GM19324 (cell line): Measurements from ENCODE around the gene PCNX4.
A peak's percentile ranks its signal among the peaks of the same experiment; 100 is the strongest.

Experiments used
- ATAC-seq: cut with Tn5 transposase; IDR thresholded peaks from one replicate; pipeline ENCODE4 v1.9.1; 2021; ENCODE audit warnings: mild to moderate bottlenecking, moderate library complexity; ENCODE audit not compliant: unreplicated experiment, low FRiP score

The PCNX4 gene

GRCh38 chr14:60204104-60204842 is 112.5 kb downstream of the PCNX4 start:
- peak; percentile 88 for ATAC-seq

DNA sequence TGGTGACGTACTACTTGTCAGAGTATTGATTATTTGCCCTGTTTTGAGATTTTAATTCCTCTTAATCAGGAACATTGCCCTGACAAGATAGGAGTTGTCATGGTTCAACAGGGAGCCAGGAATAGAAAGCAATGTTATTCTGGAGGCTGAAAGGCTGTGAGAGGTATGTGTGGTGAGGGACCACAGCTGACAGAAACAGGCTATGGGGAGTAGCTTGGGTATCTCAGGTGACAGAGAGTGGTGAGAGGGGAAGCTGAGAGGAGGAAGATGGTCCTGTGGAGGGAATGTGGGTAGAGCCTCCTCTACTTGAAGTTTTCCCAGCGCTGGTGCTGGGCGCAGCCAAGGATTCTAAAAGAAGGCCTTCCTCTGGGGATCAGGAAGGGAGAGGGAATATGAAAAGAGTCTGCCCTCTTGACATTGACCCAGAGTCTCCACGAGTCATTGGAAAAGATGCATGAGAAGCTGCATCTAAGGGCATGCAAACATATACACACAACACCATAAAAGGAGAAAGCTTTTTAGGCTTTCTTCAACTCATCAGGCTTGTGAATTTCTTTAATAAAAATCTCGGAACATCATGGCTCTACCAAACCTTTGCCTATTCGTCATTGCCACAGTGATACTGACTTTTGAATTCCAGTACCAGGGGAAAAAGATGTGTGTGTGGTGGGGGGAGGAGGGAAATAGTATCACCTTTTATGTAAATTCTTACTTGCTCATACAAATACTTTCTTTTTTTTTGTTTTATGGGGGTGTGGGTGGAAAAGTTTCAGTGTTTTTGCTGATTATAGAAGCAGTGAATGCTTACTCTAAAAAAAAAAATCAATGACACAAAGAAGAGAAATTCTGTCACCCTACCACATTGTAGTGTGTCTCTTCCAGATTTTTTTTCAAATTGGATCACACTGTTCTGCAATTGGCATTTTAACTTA is 113.4 kb downstream of the PCNX4 start:
- ATAC-seq = peak; percentile 68

DNA sequence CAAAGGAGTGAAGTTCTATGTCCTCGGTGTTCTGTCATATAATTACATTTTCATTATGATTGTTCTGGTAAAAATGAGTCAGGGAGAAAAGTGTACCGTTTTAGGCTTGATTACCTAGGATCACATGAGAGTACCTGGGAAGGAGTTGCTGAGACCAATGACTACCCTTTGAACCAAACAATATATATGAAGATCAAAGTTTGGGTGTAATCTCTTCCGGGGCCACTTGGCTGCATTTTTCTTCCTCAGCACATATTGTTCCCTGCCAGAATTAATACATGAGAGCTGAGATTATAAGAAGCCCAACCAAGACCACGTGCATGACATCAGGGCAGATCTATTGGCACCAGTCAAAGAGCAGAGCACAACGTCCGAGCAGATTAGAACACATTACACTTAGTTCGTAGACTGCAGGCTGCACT is 114.5 kb downstream of the PCNX4 start:
- no peak for ATAC-seq

- ATAC-seq = no peak
Measured at GRCh38 chr14:60206837-60207533, 115.3 kb downstream of the PCNX4 start.

- no peak for ATAC-seq
Measured at GRCh38 chr14:60210703-60211102, 119.0 kb downstream of the PCNX4 start.

GRCh38 chr14:60211153-60211552 is 119.4 kb downstream of the PCNX4 start:
- no peak for ATAC-seq

DNA sequence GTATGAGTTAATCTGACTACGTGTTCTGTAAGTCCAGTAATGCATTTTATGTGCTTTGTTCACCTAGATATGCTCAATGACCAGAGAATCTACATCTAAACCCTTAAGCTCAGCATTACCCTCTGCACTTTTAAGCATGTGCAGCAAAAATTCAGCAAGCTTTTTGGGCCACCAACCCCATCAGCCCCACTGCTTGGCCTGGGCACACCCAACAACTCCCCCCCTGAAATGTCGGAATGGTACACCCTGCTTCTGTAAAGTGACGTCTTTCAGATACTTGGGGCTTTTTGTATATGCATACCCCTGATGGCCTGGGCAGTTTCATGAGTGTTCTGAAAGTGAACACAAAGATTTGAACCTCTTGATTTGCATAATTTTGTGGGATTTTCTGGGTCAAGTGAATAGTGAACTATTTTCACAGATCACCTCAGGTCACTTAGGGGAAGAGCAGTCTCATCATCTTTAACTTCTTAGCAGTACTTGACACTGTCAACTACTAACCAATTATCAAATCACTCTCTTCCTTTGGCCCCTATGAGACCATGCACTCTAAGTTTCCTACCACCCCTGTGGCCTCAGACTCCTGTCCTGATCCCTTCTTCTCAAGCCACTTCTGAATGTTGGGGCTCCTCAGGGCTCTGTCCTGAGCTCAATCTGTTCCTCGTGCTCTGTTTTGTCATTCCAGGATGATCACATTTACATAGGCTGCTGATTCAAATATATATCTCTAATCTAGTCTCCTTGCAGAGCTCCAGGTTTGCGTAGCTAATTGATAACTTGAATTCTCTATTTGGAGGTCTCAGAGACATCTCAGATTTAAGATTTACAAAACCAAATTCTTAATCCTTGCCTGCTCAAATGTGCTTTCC is 121.0 kb downstream of the PCNX4 start:
- ATAC-seq = peak; percentile 91

GRCh38 chr14:60214003-60214402 is 122.3 kb downstream of the PCNX4 start:
- ATAC-seq = no peak

DNA sequence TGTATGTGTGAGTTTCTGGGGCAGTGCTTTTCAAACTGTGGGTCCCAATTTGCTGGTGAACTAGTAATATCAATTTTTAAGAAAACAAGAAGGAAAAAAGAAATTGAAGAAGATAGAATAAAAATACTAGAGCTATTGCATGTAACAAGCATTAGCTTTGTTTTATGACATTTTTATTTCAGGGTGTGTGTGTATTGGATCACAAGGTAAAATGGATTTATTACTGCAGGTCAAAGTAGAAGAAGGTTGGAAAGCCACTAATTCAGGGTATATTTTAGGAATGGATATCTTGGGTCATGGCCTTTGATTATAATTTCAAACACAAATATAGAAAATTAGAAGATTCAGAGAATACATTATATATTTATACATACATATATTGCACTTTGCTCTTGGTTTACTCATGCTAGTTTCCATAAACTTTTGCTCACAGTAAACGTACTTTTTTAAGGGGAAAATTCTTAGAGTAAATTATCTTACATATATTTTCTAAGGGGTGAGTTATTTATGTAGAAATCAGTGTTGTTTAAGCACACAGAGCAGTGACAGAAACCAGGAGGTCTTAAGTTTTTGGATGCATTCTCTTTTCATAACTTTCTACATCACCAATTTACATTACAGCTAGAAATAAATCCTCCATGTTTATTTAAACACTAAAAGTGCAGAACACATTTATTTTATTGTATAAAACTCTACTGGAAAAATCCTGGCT is 122.8 kb downstream of the PCNX4 start:
- no peak for ATAC-seq

DNA sequence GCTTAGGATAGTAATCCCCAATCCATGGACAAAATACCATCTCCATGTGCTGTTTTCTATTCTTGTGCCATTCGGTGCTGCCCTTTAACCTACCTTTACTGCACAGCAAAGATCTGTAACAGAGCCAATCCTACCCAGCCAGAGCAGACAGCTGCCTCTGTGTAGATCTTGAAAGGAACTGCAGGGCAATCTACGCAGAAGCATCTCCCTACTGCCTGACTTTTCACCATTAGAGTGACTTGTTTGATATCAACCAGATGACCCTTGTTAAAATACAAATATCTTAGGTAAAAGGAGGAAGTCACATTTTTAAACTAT is 123.4 kb downstream of the PCNX4 start:
- no peak for ATAC-seq

GRCh38 chr14:60215520-60216420 is 124.0 kb downstream of the PCNX4 start:
- no peak for ATAC-seq

DNA sequence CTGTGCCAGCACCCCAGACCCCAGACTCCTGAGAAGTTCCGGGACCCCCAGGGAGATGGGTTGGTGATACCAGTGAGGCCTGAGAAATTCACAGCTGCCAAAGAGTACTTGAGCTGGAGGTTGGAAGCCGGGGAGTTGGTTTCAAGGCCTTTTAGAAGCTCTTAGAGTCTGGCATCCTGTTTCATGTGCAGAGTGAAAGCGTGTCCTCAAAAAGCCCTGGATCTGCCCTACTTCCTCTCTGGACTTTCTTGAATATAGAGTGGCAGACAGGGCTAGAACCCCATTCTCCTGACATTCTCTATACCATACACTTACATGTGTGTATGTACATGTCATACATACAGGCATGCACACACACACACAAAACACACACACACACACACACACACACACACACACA is 126.0 kb downstream of the PCNX4 start:
- ATAC-seq = no peak
